Measurements from ENCODE around the gene LCN2.

DNA sequence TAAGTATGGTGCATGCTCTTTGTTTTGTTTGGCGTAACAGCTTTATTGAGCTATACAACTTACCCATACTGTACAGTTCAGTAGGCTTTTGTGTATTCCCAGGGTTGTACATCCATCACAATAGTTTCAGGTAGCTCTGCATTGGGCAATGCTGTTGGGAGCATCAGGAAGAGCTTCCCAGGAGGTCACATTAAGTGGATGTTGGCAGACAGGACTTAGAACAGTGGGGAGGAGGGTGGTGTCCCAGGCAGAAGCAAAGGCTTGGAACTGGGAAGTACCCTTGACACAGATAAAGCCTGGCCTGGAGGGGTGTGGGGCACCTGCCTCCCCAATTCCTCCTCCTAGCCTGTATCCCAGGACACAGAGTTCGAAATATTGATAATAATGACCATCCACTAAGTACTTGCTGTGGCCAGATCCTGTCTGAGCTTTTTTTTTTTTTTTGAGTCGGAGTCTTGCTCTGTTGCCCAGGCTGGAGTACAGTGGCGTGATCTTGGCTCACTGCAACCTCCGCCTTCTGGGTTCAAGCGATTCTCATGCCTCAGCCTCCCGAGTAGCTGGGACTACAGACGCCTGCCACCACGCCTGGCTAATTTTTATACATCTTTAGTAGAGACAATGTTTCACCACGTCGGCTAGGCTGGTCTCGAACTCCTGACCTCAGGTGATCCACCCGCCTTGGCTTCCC, 12.1 kb downstream of the LCN2 start:
- no peak for TF ChIP-seq POLR2A (IDR thresholded peaks at IDR 0.05)
- TF ChIP-seq, protein P1, sequence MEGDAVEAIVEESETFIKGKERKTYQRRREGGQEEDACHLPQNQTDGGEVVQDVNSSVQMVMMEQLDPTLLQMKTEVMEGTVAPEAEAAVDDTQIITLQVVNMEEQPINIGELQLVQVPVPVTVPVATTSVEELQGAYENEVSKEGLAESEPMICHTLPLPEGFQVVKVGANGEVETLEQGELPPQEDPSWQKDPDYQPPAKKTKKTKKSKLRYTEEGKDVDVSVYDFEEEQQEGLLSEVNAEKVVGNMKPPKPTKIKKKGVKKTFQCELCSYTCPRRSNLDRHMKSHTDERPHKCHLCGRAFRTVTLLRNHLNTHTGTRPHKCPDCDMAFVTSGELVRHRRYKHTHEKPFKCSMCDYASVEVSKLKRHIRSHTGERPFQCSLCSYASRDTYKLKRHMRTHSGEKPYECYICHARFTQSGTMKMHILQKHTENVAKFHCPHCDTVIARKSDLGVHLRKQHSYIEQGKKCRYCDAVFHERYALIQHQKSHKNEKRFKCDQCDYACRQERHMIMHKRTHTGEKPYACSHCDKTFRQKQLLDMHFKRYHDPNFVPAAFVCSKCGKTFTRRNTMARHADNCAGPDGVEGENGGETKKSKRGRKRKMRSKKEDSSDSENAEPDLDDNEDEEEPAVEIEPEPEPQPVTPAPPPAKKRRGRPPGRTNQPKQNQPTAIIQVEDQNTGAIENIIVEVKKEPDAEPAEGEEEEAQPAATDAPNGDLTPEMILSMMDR (IDR thresholded peaks at IDR 0.05), result no peak
